Myocyte (in vitro differentiated cells): ENCODE results near the gene SRGAP1. TPM values are rescaled to one million over a fixed set of nuclear protein-coding genes. Genes with fewer than 3 reads are reported as not detected.
"Not testable (repeated sequence)": the region's sequence is repeated elsewhere in the genome, so short reads cannot be mapped to it uniquely, and the experiment has no call there.

ENCODE experiments used
- DNase-seq: peaks from one replicate; pipeline ENCODE4 v3.0.0-alpha.2; 2012; ENCODE audit warnings: low read depth
- total RNA-seq: library from RNA; depleted of rRNA; stranded (reverse); fragments of >200 nt; gene quantifications from 2 replicates; pipeline ENCODE4 v1.2.3, GENCODE V29; 2014

SRGAP1 gene
- total RNA-seq, 1 donor from 2014 or later: 2.1 TPM

DNA sequence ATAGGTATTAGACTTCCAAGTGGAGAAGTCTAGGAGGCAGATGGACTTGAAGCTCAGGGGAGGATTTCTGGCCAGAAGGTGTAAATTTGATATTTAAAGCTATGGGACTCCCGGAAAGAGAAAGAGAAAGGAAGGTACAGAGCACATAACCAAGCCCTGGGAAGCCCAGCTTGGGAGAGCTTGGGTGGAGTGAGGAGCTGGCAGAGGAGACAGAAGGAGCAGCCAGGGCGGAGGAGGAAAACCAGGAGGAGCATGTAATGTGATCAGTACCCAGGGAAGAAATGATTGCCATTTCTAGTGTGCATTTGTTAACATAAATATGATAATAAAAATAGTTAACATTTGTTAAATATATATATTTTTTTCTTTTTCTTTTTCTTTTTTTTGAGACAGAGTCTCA is 310.2 kb downstream of the SRGAP1 start:
- DNase-seq: no peak

DNA sequence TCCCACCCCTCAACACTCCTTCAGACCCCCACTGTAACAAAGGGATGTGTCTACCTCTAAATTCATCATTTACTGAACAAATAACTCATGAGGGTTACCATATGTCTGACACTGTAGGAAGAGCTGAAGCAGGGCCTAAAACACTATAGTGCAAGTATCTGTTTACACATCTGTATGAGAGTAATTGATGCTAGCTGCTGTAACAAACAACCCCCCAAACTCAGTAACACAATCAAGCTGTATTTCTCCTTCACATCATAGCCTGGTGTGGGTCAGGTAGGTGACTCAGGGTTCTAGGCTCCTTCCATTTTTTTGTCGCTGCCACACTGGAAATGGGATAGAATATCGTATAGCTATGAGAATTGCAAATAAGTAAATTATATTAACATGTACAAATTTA is 312.6 kb downstream of the SRGAP1 start:
- DNase-seq: no peak

DNA sequence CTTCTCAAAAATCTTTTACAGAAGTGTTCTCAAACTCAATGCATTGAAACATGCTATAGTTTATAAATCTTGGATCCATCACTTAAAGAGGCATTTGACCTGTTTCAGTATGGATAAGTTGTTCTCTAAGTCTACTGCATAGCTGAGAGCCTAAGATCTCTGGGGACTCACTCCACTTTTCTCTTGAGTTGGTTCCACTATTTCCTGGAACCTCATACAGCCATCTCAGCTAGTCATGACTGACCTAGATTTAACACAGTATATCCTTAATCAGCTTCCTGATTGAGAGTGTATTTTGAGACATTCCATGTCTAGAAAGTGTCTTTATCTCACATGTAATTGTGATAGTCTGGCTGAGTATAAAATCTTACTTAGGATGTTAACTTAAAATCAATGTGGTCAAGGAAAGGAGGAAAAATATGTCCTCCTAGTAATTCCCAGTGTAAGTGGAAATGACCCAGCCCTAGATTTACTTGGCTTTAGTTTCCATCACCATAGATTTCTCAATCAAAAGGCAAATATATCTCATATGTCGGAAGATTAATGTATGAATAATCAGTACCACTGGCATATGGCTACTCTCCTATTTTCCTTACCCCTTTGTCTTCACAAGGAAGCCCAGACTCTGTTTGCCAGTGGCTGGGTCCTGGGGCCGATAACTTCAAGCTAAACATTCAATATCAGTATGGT is 315.7 kb downstream of the SRGAP1 start:
- DNase-seq: no peak

DNA sequence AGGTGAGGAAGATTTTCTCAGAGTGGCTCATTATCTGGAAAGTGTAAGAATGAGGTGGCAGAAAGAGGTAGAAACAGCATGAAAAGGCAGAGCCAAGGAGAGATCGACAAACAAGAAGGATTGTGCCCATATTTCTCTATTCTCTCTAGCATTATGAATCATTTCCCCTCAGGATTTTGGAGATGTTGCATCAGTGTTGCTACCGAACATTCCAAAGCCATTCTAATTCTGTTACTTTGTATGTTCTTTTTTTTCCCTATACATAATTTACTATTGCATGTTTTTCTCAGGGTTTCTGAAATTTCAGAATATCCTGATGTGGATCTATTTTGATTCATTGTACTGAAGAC is 316.2 kb downstream of the SRGAP1 start:
- no peak for DNase-seq

DNA sequence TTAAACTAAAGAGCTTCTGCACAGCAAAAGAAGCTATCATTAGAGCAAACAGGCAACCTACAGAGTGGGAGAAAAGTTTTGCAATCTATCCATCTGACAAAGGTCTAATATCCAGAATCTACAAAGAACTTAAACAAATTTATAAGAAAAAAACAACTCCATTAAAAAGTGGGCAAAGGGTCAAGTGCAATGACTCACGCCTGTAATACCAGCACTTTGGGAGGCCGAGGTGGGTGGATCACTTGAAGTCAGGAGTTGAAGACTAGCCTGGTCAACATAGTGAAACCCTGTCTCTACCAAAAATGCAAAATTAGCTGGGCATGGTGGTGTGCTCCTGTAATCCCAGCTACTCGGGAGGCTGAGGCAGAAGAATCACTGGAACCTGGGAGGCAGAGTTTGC is 322.1 kb downstream of the SRGAP1 start:
- not testable (repeated sequence) for DNase-seq

DNA sequence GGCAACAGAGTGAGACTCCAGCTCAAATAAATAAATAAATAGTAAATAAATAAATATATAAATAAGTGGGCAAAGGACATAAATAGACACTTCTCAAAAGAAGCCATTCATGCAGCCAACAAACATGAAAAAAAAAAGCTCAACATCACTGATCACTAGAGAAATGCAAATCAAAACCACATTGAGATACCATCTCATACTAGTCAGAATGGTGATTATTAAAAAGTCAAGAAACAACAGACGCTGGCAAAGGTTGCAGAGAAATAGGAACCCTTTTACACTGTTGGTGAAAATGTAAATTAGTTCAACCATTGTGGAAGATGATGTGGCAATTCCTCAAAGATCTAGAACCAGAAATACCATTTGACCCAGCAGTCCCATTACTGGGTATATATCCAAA is 322.5 kb downstream of the SRGAP1 start:
- DNase-seq: not testable (repeated sequence)

DNA sequence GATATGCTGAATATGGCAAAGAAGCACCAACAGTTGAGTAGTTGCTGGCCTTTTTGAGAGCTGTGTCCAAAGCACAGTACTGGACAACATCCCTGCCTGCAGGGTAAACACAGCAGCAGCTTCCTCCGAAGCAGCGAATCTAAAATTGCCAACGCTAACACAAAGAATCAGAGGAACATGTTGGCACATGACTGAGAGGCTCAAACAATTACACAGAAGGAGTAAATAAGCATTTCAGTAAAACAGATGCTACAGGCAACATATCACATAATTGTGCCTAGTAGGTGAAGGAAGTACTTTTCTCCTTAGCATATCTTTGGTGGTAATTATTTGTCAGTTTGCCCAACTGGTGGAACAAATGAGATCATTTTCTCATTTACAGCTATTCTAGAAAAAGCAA is 325.5 kb downstream of the SRGAP1 start:
- DNase-seq: no peak

DNA sequence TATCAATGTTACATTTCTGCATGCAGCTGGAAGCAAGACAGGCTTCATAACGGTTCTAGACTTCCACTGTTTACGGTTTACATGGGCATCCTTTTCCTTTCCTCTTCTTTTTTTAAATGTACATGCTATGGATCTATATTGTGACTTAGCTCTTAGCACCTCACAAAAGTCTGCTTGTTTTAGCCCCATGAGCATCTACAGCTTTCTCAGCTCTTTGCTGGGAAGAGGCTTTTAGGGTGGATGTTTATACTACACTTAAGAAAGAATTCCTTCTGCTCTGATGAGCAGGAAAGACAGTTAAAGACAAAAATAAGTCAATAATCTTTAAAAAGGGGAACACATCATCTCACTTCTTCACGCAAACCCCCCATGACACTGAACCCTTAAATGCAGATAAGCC is 326.2 kb downstream of the SRGAP1 start:
- no peak for DNase-seq

DNA sequence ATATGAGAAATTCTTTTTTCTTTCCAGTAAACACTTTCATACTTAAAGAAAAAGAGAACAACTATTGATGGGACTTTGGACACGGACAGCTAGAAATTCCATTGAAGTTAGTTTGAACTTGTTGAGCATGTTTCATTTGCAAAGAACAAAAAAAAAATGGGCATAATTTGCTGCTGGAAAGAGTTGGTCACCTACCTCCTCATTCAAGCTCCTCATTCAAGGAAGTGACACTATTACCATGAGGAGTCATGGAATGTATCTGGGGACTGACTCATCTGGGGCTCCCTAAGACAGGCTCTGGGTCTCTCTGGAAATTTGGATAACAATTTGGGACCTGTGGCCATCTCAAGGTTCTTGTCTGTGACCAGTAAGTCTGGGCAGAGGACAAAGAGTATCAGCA is 327.2 kb downstream of the SRGAP1 start:
- no peak for DNase-seq

DNA sequence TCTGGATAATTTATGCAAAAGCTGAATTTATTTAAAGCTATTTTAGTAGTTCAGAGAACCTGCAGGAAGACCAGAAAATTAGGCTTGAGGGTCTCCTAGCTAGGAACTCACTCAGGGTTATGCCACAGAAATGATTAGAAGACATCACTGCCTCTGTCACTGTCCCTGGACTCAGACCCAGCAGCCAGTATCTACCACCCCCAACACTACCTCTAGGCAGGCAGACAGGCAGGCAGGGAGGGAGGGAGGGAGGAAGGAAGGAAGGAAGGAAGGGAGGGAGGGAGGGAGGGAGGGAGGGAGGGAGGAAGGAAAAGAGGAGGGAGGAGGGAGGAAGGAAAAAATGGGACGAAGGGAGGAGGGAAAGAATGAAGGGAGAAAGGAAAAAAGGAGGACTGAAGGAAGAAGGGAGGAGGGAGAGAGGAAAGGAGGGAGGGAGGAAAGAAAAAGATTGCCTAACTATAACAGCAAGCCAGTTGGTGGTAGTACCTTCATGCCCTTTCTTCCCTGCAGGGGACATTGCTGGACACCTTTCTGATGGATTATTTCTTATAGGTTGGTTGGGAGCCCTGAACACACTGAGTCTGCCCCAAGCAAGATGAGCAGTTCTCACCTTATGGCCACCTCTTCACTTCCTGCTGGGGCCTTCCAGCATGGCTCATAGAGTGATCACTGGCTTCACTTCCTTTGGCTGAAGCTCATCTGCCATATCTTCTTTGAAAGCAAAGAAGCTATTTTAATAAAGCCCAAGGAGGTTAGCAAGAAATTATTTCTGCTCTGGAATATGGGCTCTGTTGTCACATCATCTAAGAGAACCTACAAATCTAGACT is 327.9 kb downstream of the SRGAP1 start:
- no peak for DNase-seq

DNA sequence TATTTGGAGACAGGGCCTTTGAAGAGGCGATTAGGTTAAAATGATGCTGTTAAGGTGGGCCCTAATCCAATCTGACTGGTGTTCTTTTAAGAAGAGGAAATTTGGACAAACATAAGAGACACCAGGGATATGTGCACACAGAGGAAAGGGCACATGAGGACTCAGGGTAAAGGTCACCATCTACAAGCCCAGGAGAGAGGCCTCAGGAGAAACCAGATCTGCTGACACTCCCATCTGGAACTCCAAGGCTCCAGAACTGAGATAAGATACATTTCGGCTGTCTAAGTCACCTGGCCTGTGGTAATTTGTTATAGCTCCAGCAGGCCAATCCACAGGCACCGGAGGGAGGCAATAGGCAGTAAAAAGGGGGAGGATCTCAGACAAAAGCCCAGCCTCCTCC is 329.0 kb downstream of the SRGAP1 start:
- DNase-seq: no peak

DNA sequence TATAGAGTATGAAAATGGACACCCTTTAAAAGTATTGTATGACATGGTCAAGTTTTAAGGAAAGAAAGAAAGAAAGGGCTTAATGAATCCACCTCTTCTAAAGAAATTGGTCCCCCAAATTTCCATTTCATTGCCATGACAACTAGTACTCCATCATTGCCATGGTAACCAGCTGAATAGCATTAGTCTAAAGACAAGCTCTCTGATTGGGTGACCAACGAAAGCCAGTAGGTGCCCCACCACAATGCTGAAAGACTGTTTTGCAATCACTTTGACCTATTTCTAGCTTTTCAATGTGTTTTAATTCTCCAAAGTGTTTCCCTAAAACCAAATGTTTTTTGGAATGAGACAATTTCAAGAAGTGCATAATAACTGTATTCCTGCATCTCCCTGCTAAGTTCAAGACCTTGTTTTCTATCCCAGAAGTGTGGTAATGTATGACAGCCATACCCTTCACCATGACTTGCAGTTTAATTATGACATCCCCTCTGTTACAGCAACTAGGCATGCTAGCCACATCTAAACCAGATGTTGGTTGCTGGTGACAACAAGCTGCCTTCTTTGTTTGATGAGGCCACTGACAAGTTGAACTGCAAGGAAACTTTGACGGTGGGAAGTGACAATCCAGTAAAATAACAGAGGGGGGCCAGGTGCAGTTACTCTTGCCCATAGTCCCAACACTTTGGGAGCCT is 330.9 kb downstream of the SRGAP1 start:
- DNase-seq: no peak

DNA sequence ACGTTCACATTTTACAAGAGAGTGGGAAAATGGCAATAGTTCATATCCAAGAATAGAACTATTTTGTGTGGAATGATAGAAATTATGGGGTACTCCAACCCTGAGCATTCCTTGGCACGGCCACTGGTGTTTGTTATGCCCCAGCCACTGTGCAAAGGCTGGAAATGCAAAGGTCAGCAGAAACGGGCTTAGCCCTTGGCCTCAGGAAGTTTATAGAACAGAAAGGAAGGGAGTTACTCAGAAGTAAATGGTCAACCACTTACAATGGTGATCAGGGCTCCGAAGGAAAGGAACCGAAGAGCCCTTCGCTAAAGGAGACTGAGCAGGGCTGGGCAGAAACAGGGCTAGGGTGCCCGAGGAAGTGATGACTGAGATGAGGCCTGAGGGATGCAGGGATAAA is 332.5 kb downstream of the SRGAP1 start:
- DNase-seq: no peak

DNA sequence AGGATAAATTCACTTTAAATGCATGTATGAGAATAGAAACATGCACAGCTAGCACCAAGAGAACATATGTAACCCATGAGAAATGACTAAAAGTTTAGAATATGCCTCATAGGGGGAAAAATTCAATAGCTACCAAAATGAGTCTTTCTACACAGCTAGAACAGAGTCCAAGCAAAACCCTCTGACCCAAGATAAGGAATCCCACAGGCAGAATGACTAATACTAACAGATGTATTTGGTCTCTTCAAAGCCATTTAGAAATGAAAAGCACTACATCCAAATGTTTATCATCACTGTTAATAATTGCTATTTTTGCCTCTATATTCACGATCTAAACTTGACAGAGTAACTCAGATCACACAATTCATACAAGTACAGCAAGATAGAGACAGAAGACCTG is 333.6 kb downstream of the SRGAP1 start:
- DNase-seq: peak; percentile 36

DNA sequence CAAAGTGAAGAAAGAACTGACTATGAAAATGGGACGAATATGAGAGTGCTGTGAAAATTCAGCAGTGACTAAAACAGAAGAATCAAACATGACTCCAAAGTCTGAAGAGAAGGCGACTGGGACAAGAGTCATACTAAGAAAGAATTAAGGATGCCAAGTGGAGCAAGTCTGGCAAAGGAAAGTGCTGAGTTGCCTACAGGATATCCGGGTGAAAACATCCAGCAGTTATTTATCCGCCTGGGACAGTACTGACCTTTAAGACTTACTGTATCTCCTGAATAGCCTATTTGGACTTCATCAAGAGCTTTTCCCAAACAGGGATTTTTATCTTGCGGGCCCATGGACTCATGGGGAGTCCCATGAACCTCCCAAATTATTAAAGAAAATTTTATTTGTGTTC is 336.5 kb downstream of the SRGAP1 start:
- DNase-seq: peak; percentile 50

DNA sequence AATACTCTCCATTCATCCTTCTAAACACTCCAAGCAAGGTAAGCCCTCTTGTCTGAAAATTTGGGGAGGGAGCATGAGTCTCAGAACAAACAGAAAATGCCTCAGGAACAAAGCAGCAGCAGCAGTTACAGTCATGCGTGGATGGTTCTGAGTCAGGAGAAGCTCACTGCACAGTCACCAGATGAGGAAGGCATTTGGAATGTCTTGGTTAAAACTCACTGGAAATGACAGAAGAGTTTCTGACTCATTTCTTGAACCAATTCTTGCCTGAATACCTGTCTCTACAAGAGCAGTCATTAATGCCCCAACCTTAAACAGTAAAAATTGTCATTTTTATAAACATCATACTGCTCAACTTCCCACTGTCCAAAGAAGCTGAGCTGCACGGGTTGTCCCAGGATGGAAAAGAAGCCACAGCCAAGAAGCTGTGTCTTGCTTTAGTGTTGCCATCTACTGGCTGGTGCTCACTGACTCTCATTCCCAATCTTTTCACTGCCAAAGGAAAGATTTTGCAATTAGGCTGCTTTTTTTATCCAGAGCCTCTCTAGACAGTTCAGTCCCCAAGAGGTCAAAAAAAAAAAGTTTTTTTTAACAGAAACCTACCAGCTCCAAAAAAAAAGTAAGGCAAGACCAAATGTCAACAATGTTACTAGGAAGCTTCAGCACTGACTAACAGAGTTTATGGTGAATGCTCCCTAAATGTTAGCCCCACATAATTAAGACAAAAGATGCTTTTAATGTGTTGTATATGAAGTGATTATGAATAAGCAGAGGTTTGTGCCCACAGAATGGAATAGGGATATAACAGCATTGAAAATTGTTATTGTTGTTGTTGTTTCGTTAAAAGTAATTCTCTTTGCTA is 337.2 kb downstream of the SRGAP1 start:
- peak; percentile 86 for DNase-seq

DNA sequence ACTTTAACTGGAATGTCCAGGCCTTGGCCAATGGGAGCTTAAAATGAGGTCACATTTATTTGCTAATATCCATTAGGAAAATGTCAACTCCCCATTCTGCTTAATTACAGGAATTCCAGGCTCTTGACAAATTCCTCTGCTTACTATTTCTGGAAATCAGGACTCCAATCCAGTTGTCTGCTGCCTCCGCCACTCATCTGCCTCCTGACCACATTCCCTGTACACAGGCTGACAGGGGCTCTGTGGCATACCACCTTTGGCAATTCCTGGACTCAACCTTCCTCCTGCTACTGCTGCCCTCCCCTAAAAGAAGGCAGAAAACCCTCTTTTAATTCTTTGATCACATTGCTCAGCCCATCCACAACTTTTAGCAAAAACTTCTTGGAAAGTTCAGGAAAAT is 339.7 kb downstream of the SRGAP1 start:
- peak; percentile 63 for DNase-seq

DNA sequence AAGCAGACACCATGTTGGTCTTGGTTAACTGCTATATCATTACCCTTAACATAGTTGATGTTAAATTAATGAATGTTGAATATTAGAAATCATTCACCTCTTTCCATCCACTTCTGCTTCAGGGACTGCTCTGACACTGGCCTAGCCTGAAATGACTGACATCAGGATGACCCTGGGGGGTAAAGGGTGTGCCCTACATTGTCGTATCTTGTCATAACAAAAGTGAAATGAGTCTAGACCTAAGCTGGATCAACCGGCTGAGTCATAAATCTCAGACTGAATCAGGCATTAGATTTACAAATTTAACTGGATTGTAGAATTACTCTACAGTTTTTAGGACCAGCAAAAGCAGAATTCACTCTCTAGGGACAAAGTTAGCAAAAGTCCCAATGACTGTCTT is 342.3 kb downstream of the SRGAP1 start:
- DNase-seq: no peak

DNA sequence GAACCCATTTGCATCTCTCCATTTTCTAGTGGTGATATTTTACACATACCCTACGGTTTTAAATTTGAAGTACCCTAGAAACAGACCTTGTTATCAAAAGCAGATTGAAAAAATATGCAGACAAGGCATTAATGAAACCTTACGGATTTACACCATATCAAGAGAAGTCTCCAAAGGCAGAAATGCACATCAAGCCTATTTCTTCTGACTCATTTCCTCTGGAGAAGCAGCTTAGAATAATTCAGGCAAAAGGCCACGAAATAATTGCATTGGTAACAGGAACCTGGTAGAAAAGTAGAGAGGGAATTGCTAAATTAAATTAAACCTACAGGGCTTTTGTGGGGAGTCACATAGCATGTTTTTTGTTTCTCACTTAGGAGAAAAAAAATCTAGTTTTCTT is 342.9 kb downstream of the SRGAP1 start:
- DNase-seq: no peak

DNA sequence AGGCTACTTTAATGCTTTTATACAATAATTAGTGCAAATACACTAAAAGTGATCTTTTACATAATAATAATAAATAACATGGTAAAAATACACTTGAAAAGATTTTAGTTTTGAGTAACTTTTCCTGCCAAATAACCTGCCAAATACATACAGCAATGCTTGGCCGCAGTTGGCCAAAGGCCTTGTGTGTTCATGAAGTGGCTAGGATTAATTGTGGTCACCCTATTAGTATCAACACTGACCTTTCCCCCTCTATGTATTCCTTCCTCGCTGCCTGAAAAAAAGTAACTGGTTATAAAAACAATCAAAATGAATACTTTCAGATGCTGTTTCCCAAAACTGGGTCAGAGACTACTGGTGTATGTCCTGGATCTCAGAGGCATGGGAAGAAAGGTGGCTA is 343.3 kb downstream of the SRGAP1 start:
- DNase-seq: no peak

DNA sequence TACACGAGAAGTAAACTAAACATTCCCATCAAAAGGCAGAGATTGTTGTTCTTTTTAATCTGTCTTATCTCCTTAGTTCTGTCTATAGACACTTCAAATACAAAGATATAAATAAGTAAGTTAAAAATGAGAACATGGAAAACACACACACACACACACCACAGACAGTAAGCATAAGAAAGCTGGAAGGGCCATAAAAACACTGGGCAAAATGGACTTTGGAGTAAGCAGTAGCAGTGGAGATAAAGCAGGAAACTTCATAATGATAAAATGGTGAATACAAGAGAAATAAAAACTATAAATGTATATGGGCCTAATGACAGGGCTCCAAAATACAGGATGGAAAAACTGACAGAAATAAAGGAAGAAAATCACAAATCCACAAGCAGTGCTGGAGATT is 345.0 kb downstream of the SRGAP1 start:
- DNase-seq: no peak
